Thyroid gland (tissue), 4 donors: Measurements from ENCODE around the gene PPP2R1A. TPM values are rescaled to one million over a fixed set of nuclear protein-coding genes. Genes with fewer than 3 reads are reported as not detected.

Experiments
- DNase-seq, 2 donors: peaks; one replicate each; pipeline ENCODE4 v3.0.0-alpha.2; 2019
- H3K27ac ChIP-seq, 3 donors: fragments of 200-600 bp; sonication (generic); 1 replicate in 2 of 3; 2 replicates in 1 of 3; pipeline ENCODE4 v1.5.1; 2016 to 2019; ENCODE audit warnings: mild to moderate bottlenecking in 1 of 3, moderate library complexity in 1 of 3
- H3K27me3 ChIP-seq: fragments of 200-600 bp; sonication (generic); one replicate; pipeline ENCODE4 v1.5.1; 2019
- H3K36me3 ChIP-seq, 2 donors: fragments of 200-600 bp; sonication (generic); one replicate each; pipeline ENCODE4 v1.5.1; 2016 to 2019
- H3K4me1 ChIP-seq, 2 donors: fragments of 200-600 bp; sonication (generic); one replicate each; pipeline ENCODE4 v1.5.1; 2017 to 2019
- H3K4me3 ChIP-seq, 3 donors: fragments of 200-600 bp; sonication (generic); replicated peaks in 1 of 3; 1 replicate in 2 of 3; 2 replicates in 1 of 3; pipeline ENCODE4 v1.5.1; 2016; ENCODE audit warnings: mild to moderate bottlenecking in 1 of 3
- H3K9me3 ChIP-seq: fragments of 200-600 bp; sonication (generic); one replicate; pipeline ENCODE4 v1.5.1; 2017
- CTCF ChIP-seq, 6 experiments: fragments of 200-600 bp in 3 of 6; fragments of 450-650 bp in 3 of 6; sonication (generic) in 3 of 6; IDR thresholded peaks; one replicate each; pipeline ENCODE4 v1.5.1; 2016 to 2019; ENCODE audit warnings: antibody characterized with exemption in 6 of 6, mild to moderate bottlenecking in 2 of 6, inconsistent platforms in 1 of 6, moderate library complexity in 1 of 6
- POLR2A ChIP-seq, 2 donors: fragments of 450-650 bp; IDR thresholded peaks; one replicate each; pipeline ENCODE4 v1.6.1; 2017; ENCODE audit warnings: antibody characterized with exemption in 2 of 2, mild to moderate bottlenecking in 2 of 2, moderate library complexity in 1 of 2
- WGBS, 2 donors: methylation state at CpG; one replicate each; pipeline ENCODE4 v1.1.5; 2017; 5-methylcytosine and 5-hydroxymethylcytosine counted together
- intact Hi-C: fragments of 100-400 bp; cut with DNase I; formaldehyde crosslinking; loops from one replicate; pipeline ENCODE4 v1.15.1; 2023
- microRNA-seq: library from miRNA; unstranded; fragments of <30 nt; microRNA quantifications from one replicate; pipeline ENCODE4, GENCODE V29; 2016
- small RNA-seq: library from RNA; depleted of rRNA; stranded (forward); fragments of <200 nt; gene quantifications from one replicate; pipeline ENCODE3, GENCODE V24; 2016
- total RNA-seq, 4 donors: library from RNA; depleted of rRNA; stranded (reverse); fragments of >200 nt; gene quantifications; one replicate each; pipeline ENCODE4 v1.2.3, GENCODE V29; 2016

PPP2R1A gene
- total RNA-seq, 4 donors from 2014 or later = 120 to 272 (median 258) TPM

GRCh38 chr19:52274191-52274590 lies 84.3 kb downstream of the PPP2R1A start:
- H3K4me3 ChIP-seq = no peak overlapping the region
- H3K36me3 ChIP-seq = no peaks in the 10 kb centered on the region
- WGBS, 2 donors = 76 to 97% methylated on average over 5 of the region's 5 CpGs
- H3K4me1 ChIP-seq = peaks cover 15 to 31% of the 10 kb centered on the region in 2 donors
- TF ChIP-seq POLR2A (IDR thresholded peaks at IDR 0.05) (no peak), CTCF (IDR thresholded peaks at IDR 0.05) (no peak)
- H3K27ac ChIP-seq = no peak overlapping the region
- DNase-seq = no peak
- intact Hi-C loops = no loop called here
- H3K27me3 ChIP-seq = no peaks in the 10 kb centered on the region
- no peaks in the 10 kb centered on the region for H3K9me3 ChIP-seq

DNA sequence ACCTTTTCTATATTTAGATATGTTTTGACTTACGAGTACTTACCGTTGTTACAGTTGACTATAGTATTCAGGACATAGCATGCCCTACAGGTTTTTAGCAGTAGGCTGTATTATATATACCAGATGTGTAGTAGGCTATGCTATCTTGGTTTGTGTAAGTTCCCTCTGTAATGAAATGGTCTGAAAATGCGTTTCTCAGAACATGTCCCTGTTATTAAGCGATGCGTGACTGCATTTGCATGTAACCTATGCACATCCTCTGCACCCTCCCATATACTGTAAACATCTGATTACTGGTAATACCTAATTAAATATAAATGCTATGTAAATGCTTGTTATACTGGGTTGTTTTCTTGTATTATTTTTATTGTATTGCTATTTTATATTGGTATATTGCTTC lies 86.1 kb downstream of the PPP2R1A start:
- H3K36me3 ChIP-seq = no peaks in the 10 kb centered on the region

GRCh38 chr19:52277471-52277870 lies 87.6 kb downstream of the PPP2R1A start:
- H3K4me1 ChIP-seq = peaks cover 2 to 19% of the 10 kb centered on the region in 2 donors
- no peaks in the 10 kb centered on the region for H3K36me3 ChIP-seq
- H3K9me3 ChIP-seq = no peaks in the 10 kb centered on the region
- no peak for TF ChIP-seq CTCF (IDR thresholded peaks at IDR 0.05)
- TF ChIP-seq POLR2A (IDR thresholded peaks at IDR 0.05) = no peak
- DNase-seq = no peak
- intact Hi-C loops = no loop called here
- WGBS, 2 donors = 56 to 63% methylated on average over 6 of the region's 6 CpGs
- H3K4me3 ChIP-seq = no peak overlapping the region
- H3K27me3 ChIP-seq = no peaks in the 10 kb centered on the region
- no peak overlapping the region for H3K27ac ChIP-seq

More for the DNA sequence above, 86.1 kb downstream of the PPP2R1A start:
- peaks cover 8 to 24% of the 10 kb centered on the region in 2 donors for H3K4me1 ChIP-seq
- no peak overlapping the region for H3K27ac ChIP-seq
- no peak for DNase-seq
- intact Hi-C loops = no loop called here
- H3K27me3 ChIP-seq = no peaks in the 10 kb centered on the region
- TF ChIP-seq CTCF (IDR thresholded peaks at IDR 0.05) = no peak
- no peak for TF ChIP-seq POLR2A (IDR thresholded peaks at IDR 0.05)
- no peak overlapping the region for H3K4me3 ChIP-seq
- 90 to 92% methylated on average over 5 of the region's 5 CpGs for WGBS, 2 donors
- H3K9me3 ChIP-seq = no peaks in the 10 kb centered on the region

Small RNAs within 50 kb of the gene (microRNA-seq; reads per million reads assigned to microRNA genes)
- not detected for gene MIR6801

Small RNAs within 50 kb of the gene (small RNA-seq; reads per million reads assigned to genes)
- not detected for gene MIR6801
- not detected for gene RF00019
- gene RPL37P23 = not detected

Other genes with a start within 250 kb of the PPP2R1A start
- 10 to 100 TPM; 12.0 to 27.4 (median 16.4) TPM for gene ZNF350, start 203.2 kb upstream of the PPP2R1A start, total RNA-seq
- 10 to 100 TPM; 19.5 to 36.9 (median 20.6) TPM for gene ZNF615, start 181.8 kb upstream of the PPP2R1A start, total RNA-seq
- 10 to 100 TPM; 10.6 to 17.6 (median 14.0) TPM for gene ZNF614, start 161.7 kb upstream of the PPP2R1A start, total RNA-seq
- 10 to 100 TPM; 12.9 to 20.9 (median 16.6) TPM for gene ZNF432, start 141.2 kb upstream of the PPP2R1A start, total RNA-seq
- gene ZNF841, start 94.3 kb upstream of the PPP2R1A start, total RNA-seq = 10 to 100 TPM; 14.9 to 23.9 (median 18.0) TPM
- 10 to 100 TPM; 11.0 to 14.1 (median 13.2) TPM for gene ZNF616, start 50.1 kb upstream of the PPP2R1A start, total RNA-seq
- gene ZNF836, start 18.4 kb upstream of the PPP2R1A start, total RNA-seq = 10 to 100 TPM in 3 of 4 donors, 1 to 10 TPM in 1; 7.2 to 15.9 (median 12.3) TPM
- gene ZNF766, start 79.5 kb downstream of the PPP2R1A start, total RNA-seq = 10 to 100 TPM; 13.2 to 26.5 (median 16.1) TPM
- 10 to 100 TPM; 12.6 to 14.4 (median 12.8) TPM for gene ZNF480, start 107.1 kb downstream of the PPP2R1A start, total RNA-seq
- 10 to 100 TPM in 1 of 4 donors, 1 to 10 TPM in 3; 4.3 to 10.6 (median 7.1) TPM for gene ZNF610, start 146.2 kb downstream of the PPP2R1A start, total RNA-seq
- gene ZNF880, start 179.9 kb downstream of the PPP2R1A start, total RNA-seq = 10 to 100 TPM; 31.1 to 49.4 (median 36.7) TPM
- 10 to 100 TPM; 25.3 to 63.3 (median 43.3) TPM for gene ZNF528, start 207.8 kb downstream of the PPP2R1A start, total RNA-seq
- gene ZNF534, start 239.1 kb downstream of the PPP2R1A start, total RNA-seq = 1 to 10 TPM in 1 of 4 donors, under 1 TPM in 2, not detected in 1; 0.50 to 1.2 (median 0.54) TPM